GM19351 (cell line): ENCODE results near the gene TMEM119.
A peak's percentile ranks its signal among the peaks of the same experiment; 100 is the strongest.

Experiments used
- ATAC-seq: cut with Tn5 transposase; IDR thresholded peaks from one replicate; pipeline ENCODE4 v1.9.1; 2021; ENCODE audit warnings: mild to moderate bottlenecking, moderate library complexity; ENCODE audit not compliant: unreplicated experiment

Gene TMEM119

GRCh38 chr12:108597559-108598471 lies at the start of gene TMEM119:
Gene TMEM119 (minus strand): TSS chr12:108598084. CDS start chr12:108592383, 5,701 bp downstream.
- no peak for ATAC-seq

GRCh38 chr12:108646600-108647579 lies 49.0 kb upstream of the TMEM119 start:
- no peak for ATAC-seq

- ATAC-seq, result no peak
Observed at GRCh38 chr12:108645686-108646599, 48.1 kb upstream of the TMEM119 start.

GRCh38 chr12:108644811-108645120 lies 46.9 kb upstream of the TMEM119 start:
- no peak for ATAC-seq

- no peak for ATAC-seq
Observed at GRCh38 chr12:108643941-108644810, 46.3 kb upstream of the TMEM119 start.

GRCh38 chr12:108642899-108643654 lies 45.2 kb upstream of the TMEM119 start:
- no peak for ATAC-seq

- ATAC-seq, result no peak
Observed at GRCh38 chr12:108642269-108642870, 44.5 kb upstream of the TMEM119 start.

- no peak for ATAC-seq
Observed at GRCh38 chr12:108641446-108642268, 43.8 kb upstream of the TMEM119 start.

- no peak for ATAC-seq
Observed at GRCh38 chr12:108640802-108641445, 43.0 kb upstream of the TMEM119 start.

- ATAC-seq, result no peak
Observed at GRCh38 chr12:108638997-108639822, 41.3 kb upstream of the TMEM119 start.

- ATAC-seq, result no peak
Observed at GRCh38 chr12:108638141-108638827, 40.4 kb upstream of the TMEM119 start.

GRCh38 chr12:108637222-108637971 lies 39.5 kb upstream of the TMEM119 start:
- no peak for ATAC-seq

- peak; percentile 2 for ATAC-seq
Observed at GRCh38 chr12:108635997-108636808, 38.3 kb upstream of the TMEM119 start.
